K562 (cell line): ENCODE data around the gene LSR. TPM values are rescaled to one million over a fixed set of nuclear protein-coding genes. Genes with fewer than 3 reads are reported as not detected.
A peak's percentile ranks its signal among the peaks of the same experiment; 100 is the strongest.

Source experiments
- ATAC-seq: fragments of 200-7000 bp; cut with Tn5 transposase; 3 replicates; pipeline ENCODE4 v1.9.1; 2020; ENCODE audit warnings: moderate library complexity
- BruUV-seq: library from RNA; stranded (reverse); fragments of 400-500 nt; replicated peaks from 2 replicates; lab custom pipeline; 2021; lab: Mats Ljungman, UMichigan
- CTCF ChIA-PET: fragments of 300-600 bp; formaldehyde crosslinking; extraction: SDS; loops from one replicate; lab custom pipeline; 2021; ENCODE audit warnings: low intra/inter-chr PET ratio; lab: Yijun Ruan, JAX
- POLR2A ChIA-PET: fragments of 300-600, 350-650 bp; sonication (Branson Sonifier 250); formaldehyde crosslinking; extraction: SDS; loops from one replicate; lab custom pipeline; 2021; ENCODE audit warnings: antibody characterized with exemption, inconsistent platforms; lab: Yijun Ruan, JAX
- DNase-seq, 4 experiments: peaks; one replicate each; pipeline versions ENCODE4 v3.0.0 to v3.0.0-alpha.2; 2011 to 2018; ENCODE audit warnings: low spot score in 3 of 4, mixed read lengths in 3 of 4; ENCODE audit errors: extremely low read depth in 1 of 4
- FAIRE-seq: peaks from 2 replicates; lab custom pipeline; 2011; peaks lifted over from hg19 to GRCh38; lab: Jason Lieb, UNC
- H2AFZ ChIP-seq: 2 replicates; pipeline ENCODE4 v1.6.0; 2011; ENCODE audit warnings: low read depth, low read length, control low read depth, inconsistent platforms
- H3K27ac ChIP-seq: fragments of 200-600 bp; 3 replicates; pipeline ENCODE4 v1.8.0; 2011; ENCODE audit warnings: low read depth, mild to moderate bottlenecking, control low read depth, inconsistent platforms, low read length, moderate library complexity, mixed read lengths; ENCODE audit errors: extremely low read depth
- H3K27me3 ChIP-seq, 2 experiments: fragments of 300-600 bp in 1 of 2; 2 replicates in 1 of 2; 3 replicates in 1 of 2; pipeline versions ENCODE4 v1.6.0 to v1.8.0; 2011; ENCODE audit warnings: inconsistent platforms in 2 of 2, low read length in 2 of 2, mild to moderate bottlenecking in 1 of 2, mixed read lengths in 1 of 2, moderate library complexity in 1 of 2; ENCODE audit not compliant: control insufficient read depth in 2 of 2, insufficient read depth in 2 of 2
- H3K36me3 ChIP-seq: fragments of 300-600 bp; 3 replicates; pipeline ENCODE4 v1.8.0; 2011; ENCODE audit warnings: mild to moderate bottlenecking, low read length, inconsistent platforms; ENCODE audit not compliant: control insufficient read depth, insufficient read depth
- H3K4me1 ChIP-seq, 2 experiments: fragments of 200-600 bp in 1 of 2; replicated peaks in 1 of 2; 2 replicates in 1 of 2; 3 replicates in 1 of 2; pipeline versions ENCODE4 v1.5.1 to v1.8.0; 2011; ENCODE audit warnings: inconsistent platforms in 2 of 2, low read length in 2 of 2, mild to moderate bottlenecking in 1 of 2, mixed read lengths in 1 of 2, moderate library complexity in 1 of 2; ENCODE audit not compliant: control insufficient read depth in 2 of 2, insufficient read depth in 2 of 2
- H3K4me2 ChIP-seq: 2 replicates; pipeline ENCODE4 v1.6.1; 2011; ENCODE audit warnings: low read length, control low read depth, inconsistent platforms, mixed read lengths; ENCODE audit not compliant: insufficient read depth
- H3K4me3 ChIP-seq: fragments of 200-600 bp; sonication (generic), shearing (Covaris generic); 2 replicates; pipeline ENCODE4 v1.5.1; 2016; ENCODE audit warnings: control low read depth, inconsistent platforms
- H3K79me2 ChIP-seq: fragments of 200-600 bp; 3 replicates; pipeline ENCODE4 v1.8.0; 2011; ENCODE audit warnings: low read length, inconsistent platforms; ENCODE audit not compliant: control insufficient read depth, insufficient read depth
- H3K9ac ChIP-seq, 2 experiments: 2 replicates each; pipeline versions ENCODE4 v1.6.0 to v1.6.1; 2011; ENCODE audit warnings: low read depth in 2 of 2, low read length in 2 of 2, control low read depth in 1 of 2, inconsistent platforms in 1 of 2, mild to moderate bottlenecking in 1 of 2, mixed read lengths in 1 of 2; ENCODE audit not compliant: insufficient read depth in 1 of 2
- H3K9me1 ChIP-seq: one replicate; pipeline ENCODE4 v1.6.0; 2011; ENCODE audit warnings: inconsistent platforms, mild to moderate bottlenecking, low read length, moderate library complexity; ENCODE audit not compliant: control insufficient read depth, insufficient read depth
- H3K9me3 ChIP-seq: replicated peaks from 2 replicates; pipeline ENCODE4 v1.5.1; 2011; ENCODE audit warnings: low read depth, low read length, inconsistent platforms; ENCODE audit not compliant: control insufficient read depth, insufficient read depth
- H4K20me1 ChIP-seq: replicated peaks from 2 replicates; pipeline ENCODE4 v1.6.1; 2011; ENCODE audit warnings: low read length, inconsistent platforms, mixed read lengths; ENCODE audit not compliant: control insufficient read depth, insufficient read depth
- MEIS2 ChIP-seq: fragments of 450-650 bp; IDR thresholded peaks from 2 replicates; pipeline ENCODE4 v1.6.1; 2014; ENCODE audit warnings: mild to moderate bottlenecking; ENCODE audit not compliant: partially characterized antibody
- MGA ChIP-seq: fragments of 450-650 bp; IDR thresholded peaks from 2 replicates; pipeline ENCODE4 v1.6.1; 2016; ENCODE audit warnings: mild to moderate bottlenecking, moderate library complexity
- POLR2AphosphoS5 ChIP-seq: IDR thresholded peaks from 2 replicates; pipeline ENCODE4 v1.6.1; 2011; ENCODE audit warnings: mild to moderate bottlenecking, low read depth, low read length, moderate library complexity; ENCODE audit not compliant: control insufficient read depth, insufficient read depth
- RBBP5 ChIP-seq: fragments of 200-600 bp; sonication (generic); IDR thresholded peaks from 2 replicates; pipeline ENCODE4 v1.6.1; 2012; ENCODE audit warnings: borderline replicate concordance, mild to moderate bottlenecking, low read length, control low read depth, inconsistent platforms; ENCODE audit not compliant: insufficient read depth, poor library complexity, severe bottlenecking
- SMAD1 ChIP-seq: fragments of 150-350 bp; IDR thresholded peaks from 2 replicates; pipeline ENCODE4 v1.6.1; 2014; ENCODE audit warnings: low read length, low read depth; ENCODE audit not compliant: partially characterized antibody
- ZNF766 ChIP-seq: fragments of 200-800 bp; sonication (Bioruptor generic); conservative IDR thresholded peaks from 2 replicates; pipeline ENCODE4 v1.6.1; 2016; ENCODE audit warnings: missing genetic modification characterization, missing compliant biosample characterization
- WGBS: fragments of 100-300 bp; shearing (Covaris generic); methylation state at CpG from one replicate; pipeline ENCODE4 v1.1.6; 2016; ENCODE audit warnings: low coverage, mixed read lengths; ENCODE audit not compliant: insufficient coverage; ENCODE audit errors: missing lambda C conversion rate; 5-methylcytosine and 5-hydroxymethylcytosine counted together
- in situ Hi-C: fragments of 300-500 bp; cut with MboI; formaldehyde crosslinking; loops from 4 replicates; pipeline ENCODE4 v1.15.0; 2018; ENCODE audit warnings: inconsistent platforms, mixed read lengths
- intact Hi-C: fragments of 100-400 bp; cut with micrococcal nuclease; formaldehyde crosslinking; loops from 2 replicates; pipeline ENCODE4 v1.14.2; 2022
- polyA plus RNA-seq, 8 experiments: library from polyadenylated mRNA; depleted of rRNA in 4 of 8; stranded (reverse) in 5 of 8; unstranded in 3 of 8; fragments of >200 nt; fragmentation: Nextera tagmentation in 2 of 8; fragmentation: Illumina TruSeq in 1 of 8; extraction: Ambion mirVana in 2 of 8; extraction: Trizol in 1 of 8; gene quantifications; 2 replicates each; pipeline versions ENCODE4 v1.2.1 to v1.2.3, GENCODE V29; 2011 to 2014; ENCODE audit warnings: inconsistent platforms in 1 of 8, missing spikeins in 1 of 8
- total RNA-seq, 7 experiments: library from RNA; depleted of rRNA in 6 of 7; stranded (reverse); fragments of >200 nt in 6 of 7; fragmentation: Illumina TruSeq in 2 of 7; extraction: Trizol in 2 of 7; gene quantifications; 2 replicates each; pipeline versions ENCODE4 v1.2.1 to v1.2.3, GENCODE V29; 2011 to 2021; ENCODE audit warnings: low replicate concordance in 1 of 7

The LSR gene
- total and polyA plus RNA-seq, 9 of the 15 experiments (the other 6 are each of a cell fraction or from before 2014, with no cell fraction given) = 0.44 to 87.9 (median 28.0) TPM

- DNase-seq (peak in 1 of 4 experiments; percentile 45), FAIRE-seq (no peak), ATAC-seq (peak; percentile 9)
- Histone ChIP-seq H3K27me3 (no peaks in the 10 kb centered on the region), H3K9me1 (no peaks in the 10 kb centered on the region), H3K36me3 (no peaks in the 10 kb centered on the region), H3K9me3 (0 out of 2 replicates have a peak, but pooled peaks cover 2% of the 10 kb centered on the region), H3K79me2 (no peaks in the 10 kb centered on the region), H3K4me2 (no peak overlapping the region), H3K27ac (peak overlapping the region; percentile 8; the same call in 1 of the 3 replicates), H3K9ac (no peak overlapping the region), H2AFZ (peak overlapping the region; percentile 80), H4K20me1 (no peaks in the 10 kb centered on the region), H3K4me1 (peaks cover 25 to 39% of the 10 kb centered on the region in 2 experiments), H3K4me3 (no peak overlapping the region)
- WGBS = 45% methylated on average over 4 of the region's 4 CpGs
- POLR2A ChIA-PET = interaction anchor here (0.5 to 0.8 kb wide), 2 partner anchors 9 to 11 kb away, joined by 3 read pairs; no protein-coding TSS in a partner anchor
- BruUV-seq = no TSS peak
- in situ Hi-C loops (no loop called here), intact Hi-C loops (no loop called here)
- CTCF ChIA-PET = no interaction called here
- TF ChIP-seq ZNF766 (CRISPR knock-in tag) = 0 out of 2 replicates have a peak, but pooled peaks have one; percentile 60
- peak; percentile 57 for TF ChIP-seq MGA
- no peak for TF ChIP-seq RBBP5
- no peak for TF ChIP-seq POLR2AphosphoS5
- peak; percentile 84 for TF ChIP-seq MEIS2
- TF ChIP-seq SMAD1 = no peak
Observed at GRCh38 chr19:35202722-35203688, 45.8 kb upstream of the LSR start.
